Stomach (tissue), 9 donors: ENCODE measurements around the gene LRRC10. TPM values are rescaled to one million over a fixed set of nuclear protein-coding genes. Genes with fewer than 3 reads are reported as not detected.

Source experiments
- DNase-seq, 2 donors: peaks; one replicate each; pipeline versions ENCODE4 v3.0.0 to v3.0.0-alpha.2; 2013 to 2019
- H3K27ac ChIP-seq, 5 donors: fragments of 200-600 bp in 4 of 5; sonication (generic) in 4 of 5; one replicate each; pipeline ENCODE4 v1.5.1; 2013 to 2019; ENCODE audit warnings: mild to moderate bottlenecking in 1 of 5, moderate library complexity in 1 of 5
- H3K27me3 ChIP-seq, 3 donors: fragments of 200-600 bp; sonication (generic); one replicate each; pipeline ENCODE4 v1.5.1; 2017 to 2019; ENCODE audit warnings: mixed run types in 1 of 3
- H3K36me3 ChIP-seq, 4 donors: fragments of 200-600 bp; sonication (generic); 1 replicate in 3 of 4; 2 replicates in 1 of 4; pipeline ENCODE4 v1.5.1; 2016 to 2019
- H3K4me1 ChIP-seq, 4 donors: fragments of 200-600 bp; sonication (generic); one replicate each; pipeline ENCODE4 v1.5.1; 2016 to 2019
- H3K4me3 ChIP-seq, 4 donors: fragments of 200-600 bp; sonication (generic) in 3 of 4; one replicate each; pipeline ENCODE4 v1.5.1; 2016 to 2019; ENCODE audit warnings: mild to moderate bottlenecking in 1 of 4
- H3K9me3 ChIP-seq, 4 donors: fragments of 200-600 bp; sonication (generic); one replicate each; pipeline ENCODE4 v1.5.1; 2016 to 2019
- EP300 ChIP-seq: sonication (generic); formaldehyde crosslinking; IDR thresholded peaks from one replicate; pipeline ENCODE4 v1.6.1; 2017; ENCODE audit warnings: antibody characterized with exemption
- POLR2A ChIP-seq, 4 donors: fragments of 450-650 bp; IDR thresholded peaks; one replicate each; pipeline ENCODE4 v1.6.1; 2016; ENCODE audit warnings: antibody characterized with exemption in 4 of 4, control low read depth in 2 of 4, mild to moderate bottlenecking in 1 of 4, moderate library complexity in 1 of 4
- POLR2AphosphoS5 ChIP-seq, 3 donors: sonication (generic); formaldehyde crosslinking; IDR thresholded peaks; one replicate each; pipeline ENCODE4 v1.6.1; 2016; ENCODE audit warnings: antibody characterized with exemption in 3 of 3
- WGBS, 5 donors: extraction: QIAGEN DNeasy Blood & Tissue Kit in 3 of 5; methylation state at CpG; one replicate each; pipeline versions ENCODE4 v1.1.5 to v1.1.7; 2013 to 2018; 5-methylcytosine and 5-hydroxymethylcytosine counted together
- intact Hi-C: fragments of 100-400 bp; cut with DNase I; formaldehyde crosslinking; loops from one replicate; pipeline ENCODE4 v1.15.1; 2023; ENCODE audit warnings: low total_unique reads
- polyA plus RNA-seq, 3 donors: library from polyadenylated mRNA; stranded (reverse); fragments of 200-250 nt; gene quantifications; one replicate each; pipeline ENCODE4 v1.2.3, GENCODE V29; 2013
- total RNA-seq, 5 donors: library from RNA; depleted of rRNA; stranded (reverse); fragments of >200 nt; gene quantifications; one replicate each; pipeline versions ENCODE4 v1.1.0 to v1.2.3, GENCODE V29; 2014 to 2016
- TF ChIP-seq, protein P1 (sequence below), 7 experiments: fragments of 450-650 bp in 4 of 7; fragments of 200-600 bp in 3 of 7; sonication (generic) in 3 of 7; IDR thresholded peaks; one replicate each; pipeline ENCODE4 v1.5.1; 2016 to 2019; ENCODE audit warnings: antibody characterized with exemption in 7 of 7, control low read depth in 2 of 7, mild to moderate bottlenecking in 1 of 7
- donor health status: healthy with polysubstance abuse.
- donor health status: Bipolar disorder and iron deficiency.
- donor health status: healthy.

The LRRC10 gene
- total and polyA plus RNA-seq, 8 donors: not detected

DNA sequence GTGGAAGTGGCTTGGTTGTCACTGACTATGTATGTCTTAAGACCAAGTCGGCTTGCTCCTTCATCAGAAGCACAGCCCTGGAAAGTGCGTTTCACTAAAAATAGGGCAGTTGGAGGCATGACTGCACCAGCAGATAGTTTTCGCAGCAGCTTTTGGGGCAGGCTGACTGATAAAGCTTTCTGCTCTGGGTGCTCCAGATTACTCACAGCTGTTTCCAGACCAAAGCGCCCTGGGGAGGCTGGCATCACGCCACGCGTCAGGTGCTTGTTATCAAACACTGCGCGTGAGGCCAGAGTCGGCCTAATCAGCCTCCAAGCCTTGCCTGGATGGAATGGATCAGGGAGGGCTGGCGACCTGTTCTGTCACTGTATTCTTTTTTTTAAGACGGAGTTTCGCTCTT lies 13.3 kb upstream of the LRRC10 start:
- Histone ChIP-seq H3K4me1 (peaks cover 0 to 5% (median 0%) of the 10 kb centered on the region in 4 donors), H3K4me3 (no peak overlapping the region), H3K27me3 (no peaks in the 10 kb centered on the region), H3K36me3 (no peaks in the 10 kb centered on the region), H3K9me3 (no peaks in the 10 kb centered on the region), H3K27ac (peak overlapping the region in 1 of 5 donors; percentile 32)
- intact Hi-C loops: no loop called here
- no peak for TF ChIP-seq POLR2A (IDR thresholded peaks at IDR 0.05)
- peak in 2 of 3 donors; percentile 45 to 67 for TF ChIP-seq POLR2AphosphoS5 (IDR thresholded peaks at IDR 0.05)
- TF ChIP-seq EP300: no peak
- 28 to 74% (median 50%) methylated on average over 12 to 13 of the region's 13 CpGs for WGBS, 5 donors
- peak; percentile 56 to 97 for DNase-seq

DNA sequence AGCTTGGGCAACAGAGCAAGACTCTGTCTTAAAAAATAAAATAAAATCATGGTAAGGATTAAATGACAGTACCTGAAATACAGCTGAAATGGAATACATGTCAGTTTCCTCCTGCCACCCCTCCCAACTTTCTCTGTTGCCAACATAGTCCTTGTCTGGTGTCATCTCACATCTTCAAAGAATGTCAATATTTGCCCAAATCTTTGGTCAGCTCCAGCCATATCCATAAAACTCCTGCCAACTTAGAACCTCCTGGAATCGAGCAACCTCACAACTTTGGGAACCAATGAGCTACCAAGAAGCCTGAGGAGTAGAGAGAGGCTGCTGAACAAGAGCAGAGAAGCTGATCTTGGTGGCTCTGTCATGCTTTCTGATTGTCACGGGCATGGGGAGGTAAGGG lies 10.8 kb upstream of the LRRC10 start:
- Histone ChIP-seq H3K4me1 (peaks cover 0 to 5% (median 0%) of the 10 kb centered on the region in 4 donors), H3K4me3 (no peak overlapping the region), H3K27me3 (no peaks in the 10 kb centered on the region), H3K9me3 (no peaks in the 10 kb centered on the region), H3K27ac (no peak overlapping the region), H3K36me3 (no peaks in the 10 kb centered on the region)
- TF ChIP-seq POLR2A (IDR thresholded peaks at IDR 0.05) (no peak), POLR2AphosphoS5 (IDR thresholded peaks at IDR 0.05) (no peak), EP300 (no peak)
- TF ChIP-seq, protein P1, sequence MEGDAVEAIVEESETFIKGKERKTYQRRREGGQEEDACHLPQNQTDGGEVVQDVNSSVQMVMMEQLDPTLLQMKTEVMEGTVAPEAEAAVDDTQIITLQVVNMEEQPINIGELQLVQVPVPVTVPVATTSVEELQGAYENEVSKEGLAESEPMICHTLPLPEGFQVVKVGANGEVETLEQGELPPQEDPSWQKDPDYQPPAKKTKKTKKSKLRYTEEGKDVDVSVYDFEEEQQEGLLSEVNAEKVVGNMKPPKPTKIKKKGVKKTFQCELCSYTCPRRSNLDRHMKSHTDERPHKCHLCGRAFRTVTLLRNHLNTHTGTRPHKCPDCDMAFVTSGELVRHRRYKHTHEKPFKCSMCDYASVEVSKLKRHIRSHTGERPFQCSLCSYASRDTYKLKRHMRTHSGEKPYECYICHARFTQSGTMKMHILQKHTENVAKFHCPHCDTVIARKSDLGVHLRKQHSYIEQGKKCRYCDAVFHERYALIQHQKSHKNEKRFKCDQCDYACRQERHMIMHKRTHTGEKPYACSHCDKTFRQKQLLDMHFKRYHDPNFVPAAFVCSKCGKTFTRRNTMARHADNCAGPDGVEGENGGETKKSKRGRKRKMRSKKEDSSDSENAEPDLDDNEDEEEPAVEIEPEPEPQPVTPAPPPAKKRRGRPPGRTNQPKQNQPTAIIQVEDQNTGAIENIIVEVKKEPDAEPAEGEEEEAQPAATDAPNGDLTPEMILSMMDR (IDR thresholded peaks at IDR 0.05): no peak
- DNase-seq: no peak
- intact Hi-C loops: no loop called here
- WGBS, 5 donors: 81 to 89% (median 82%) methylated on average over 2 of the region's 2 CpGs

DNA sequence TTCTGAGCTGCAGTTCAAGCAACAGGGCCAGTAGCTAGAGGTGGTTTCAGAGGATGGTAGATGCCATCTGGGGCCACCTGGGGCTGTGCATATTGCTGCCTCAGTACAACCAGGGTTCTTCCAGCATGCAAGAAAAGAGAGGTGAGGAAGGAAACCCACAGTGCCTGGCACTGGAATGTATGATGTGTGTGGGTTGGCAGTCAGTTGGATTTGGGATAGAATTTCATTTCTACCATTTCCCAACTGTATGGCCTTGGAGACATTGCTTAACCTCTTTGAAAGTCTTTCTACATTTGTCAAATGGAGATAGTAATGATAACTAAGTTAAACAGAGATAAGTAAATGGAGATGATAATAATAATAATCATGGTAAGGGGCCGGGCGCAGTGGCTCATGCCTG lies 10.2 kb upstream of the LRRC10 start:
- TF ChIP-seq EP300 (no peak), POLR2A (IDR thresholded peaks at IDR 0.05) (no peak), POLR2AphosphoS5 (IDR thresholded peaks at IDR 0.05) (no peak)
- TF ChIP-seq, protein P1 (IDR thresholded peaks at IDR 0.05): no peak

DNA sequence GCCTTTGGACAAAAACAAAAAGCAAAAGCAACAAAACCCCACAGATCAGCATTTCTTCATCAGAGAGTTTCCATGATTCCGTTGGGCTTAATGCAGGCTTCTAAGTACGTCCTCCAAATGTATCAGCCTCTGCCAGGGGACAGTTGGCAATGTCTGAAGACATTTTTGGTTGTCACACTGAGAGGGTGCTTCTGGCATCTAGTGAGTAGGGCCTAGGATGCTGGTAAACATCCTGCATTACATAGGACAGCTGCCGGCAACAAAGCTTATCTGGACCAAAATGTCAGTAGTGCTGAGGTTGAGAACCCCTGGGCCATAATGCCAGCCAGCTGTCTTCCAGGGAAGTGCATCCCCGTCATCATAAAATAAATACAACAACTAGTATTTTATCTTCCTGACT lies 9.4 kb upstream of the LRRC10 start:
- peaks cover 0 to 5% (median 0%) of the 10 kb centered on the region in 4 donors for H3K4me1 ChIP-seq
- 70 to 76% (median 73%) methylated on average over 4 of the region's 4 CpGs for WGBS, 5 donors
- no peak overlapping the region for H3K27ac ChIP-seq
- H3K36me3 ChIP-seq: no peaks in the 10 kb centered on the region
- TF ChIP-seq POLR2A (IDR thresholded peaks at IDR 0.05) (no peak), EP300 (no peak), POLR2AphosphoS5 (IDR thresholded peaks at IDR 0.05) (no peak)
- TF ChIP-seq, protein P1 (IDR thresholded peaks at IDR 0.05): no peak
- no peaks in the 10 kb centered on the region for H3K27me3 ChIP-seq
- H3K9me3 ChIP-seq: no peaks in the 10 kb centered on the region
- intact Hi-C loops: no loop called here
- no peak for DNase-seq
- no peak overlapping the region for H3K4me3 ChIP-seq

More for the DNA sequence above, 10.2 kb upstream of the LRRC10 start:
- 44 to 78% (median 64%) methylated on average over 2 of the region's 2 CpGs for WGBS, 5 donors
- no peak overlapping the region for H3K27ac ChIP-seq
- no peak overlapping the region for H3K4me3 ChIP-seq
- intact Hi-C loops: no loop called here
- H3K27me3 ChIP-seq: no peaks in the 10 kb centered on the region
- no peaks in the 10 kb centered on the region for H3K36me3 ChIP-seq
- H3K4me1 ChIP-seq: peaks cover 0 to 5% (median 0%) of the 10 kb centered on the region in 4 donors
- no peaks in the 10 kb centered on the region for H3K9me3 ChIP-seq
- no peak for DNase-seq

DNA sequence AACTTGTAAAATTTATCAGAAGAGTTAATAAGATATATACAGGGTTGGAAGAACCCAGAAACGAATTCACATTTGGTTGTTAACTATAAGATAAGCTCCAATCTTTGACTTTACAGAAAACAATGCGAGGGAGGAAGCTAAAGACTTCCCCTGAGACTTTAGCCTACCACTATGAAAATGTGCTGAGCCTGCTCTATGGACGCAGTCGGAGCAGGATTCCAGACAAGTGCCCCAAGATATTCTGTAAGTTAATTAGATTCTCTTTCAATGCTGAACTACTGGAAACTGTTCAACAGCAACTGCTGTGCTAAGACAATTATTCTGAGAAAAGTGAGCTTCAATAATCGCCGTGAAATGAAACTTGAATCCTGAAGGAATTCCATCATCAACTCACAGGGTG lies 8.3 kb upstream of the LRRC10 start:
- H3K27me3 ChIP-seq: no peaks in the 10 kb centered on the region
- 61 to 72% (median 67%) methylated on average over 6 of the region's 6 CpGs for WGBS, 5 donors
- TF ChIP-seq, protein P1 (IDR thresholded peaks at IDR 0.05): no peak
- TF ChIP-seq POLR2AphosphoS5 (IDR thresholded peaks at IDR 0.05): no peak
- no peak for TF ChIP-seq EP300
- no peak for TF ChIP-seq POLR2A (IDR thresholded peaks at IDR 0.05)
- intact Hi-C loops: no loop called here
- peaks cover 0 to 5% (median 0%) of the 10 kb centered on the region in 4 donors for H3K4me1 ChIP-seq
- no peaks in the 10 kb centered on the region for H3K36me3 ChIP-seq
- H3K4me3 ChIP-seq: no peak overlapping the region
- H3K9me3 ChIP-seq: no peaks in the 10 kb centered on the region
- DNase-seq: peak in 1 of 2 donors; percentile 21
- H3K27ac ChIP-seq: no peak overlapping the region
